K562 (cell line): ENCODE data around the gene ARHGDIA. TPM values are rescaled to one million over a fixed set of nuclear protein-coding genes. Genes with fewer than 3 reads are reported as not detected.

ENCODE experiments used
- ATAC-seq: fragments of 200-7000 bp; cut with Tn5 transposase; 3 replicates; pipeline ENCODE4 v1.9.1; 2020; ENCODE audit warnings: moderate library complexity
- BruUV-seq: library from RNA; stranded (reverse); fragments of 400-500 nt; replicated peaks from 2 replicates; lab custom pipeline; 2021; lab: Mats Ljungman, UMichigan
- CTCF ChIA-PET: fragments of 300-600 bp; formaldehyde crosslinking; extraction: SDS; loops from one replicate; lab custom pipeline; 2021; ENCODE audit warnings: low intra/inter-chr PET ratio; lab: Yijun Ruan, JAX
- POLR2A ChIA-PET: fragments of 300-600, 350-650 bp; sonication (Branson Sonifier 250); formaldehyde crosslinking; extraction: SDS; loops from one replicate; lab custom pipeline; 2021; ENCODE audit warnings: antibody characterized with exemption, inconsistent platforms; lab: Yijun Ruan, JAX
- DNase-seq, 4 experiments: peaks; one replicate each; pipeline versions ENCODE4 v3.0.0 to v3.0.0-alpha.2; 2011 to 2018; ENCODE audit warnings: low spot score in 3 of 4, mixed read lengths in 3 of 4; ENCODE audit errors: extremely low read depth in 1 of 4
- FAIRE-seq: peaks from 2 replicates; lab custom pipeline; 2011; peaks lifted over from hg19 to GRCh38; lab: Jason Lieb, UNC
- H2AFZ ChIP-seq: 2 replicates; pipeline ENCODE4 v1.6.0; 2011; ENCODE audit warnings: low read depth, low read length, control low read depth, inconsistent platforms
- H3K27ac ChIP-seq: fragments of 200-600 bp; 3 replicates; pipeline ENCODE4 v1.8.0; 2011; ENCODE audit warnings: low read depth, mild to moderate bottlenecking, control low read depth, inconsistent platforms, low read length, moderate library complexity, mixed read lengths; ENCODE audit errors: extremely low read depth
- H3K27me3 ChIP-seq, 2 experiments: fragments of 300-600 bp in 1 of 2; 2 replicates in 1 of 2; 3 replicates in 1 of 2; pipeline versions ENCODE4 v1.6.0 to v1.8.0; 2011; ENCODE audit warnings: inconsistent platforms in 2 of 2, low read length in 2 of 2, mild to moderate bottlenecking in 1 of 2, mixed read lengths in 1 of 2, moderate library complexity in 1 of 2; ENCODE audit not compliant: control insufficient read depth in 2 of 2, insufficient read depth in 2 of 2
- H3K36me3 ChIP-seq: fragments of 300-600 bp; 3 replicates; pipeline ENCODE4 v1.8.0; 2011; ENCODE audit warnings: mild to moderate bottlenecking, low read length, inconsistent platforms; ENCODE audit not compliant: control insufficient read depth, insufficient read depth
- H3K4me1 ChIP-seq, 2 experiments: fragments of 200-600 bp in 1 of 2; replicated peaks in 1 of 2; 2 replicates in 1 of 2; 3 replicates in 1 of 2; pipeline versions ENCODE4 v1.5.1 to v1.8.0; 2011; ENCODE audit warnings: inconsistent platforms in 2 of 2, low read length in 2 of 2, mild to moderate bottlenecking in 1 of 2, mixed read lengths in 1 of 2, moderate library complexity in 1 of 2; ENCODE audit not compliant: control insufficient read depth in 2 of 2, insufficient read depth in 2 of 2
- H3K4me2 ChIP-seq: 2 replicates; pipeline ENCODE4 v1.6.1; 2011; ENCODE audit warnings: low read length, control low read depth, inconsistent platforms, mixed read lengths; ENCODE audit not compliant: insufficient read depth
- H3K4me3 ChIP-seq: fragments of 200-600 bp; sonication (generic), shearing (Covaris generic); 2 replicates; pipeline ENCODE4 v1.5.1; 2016; ENCODE audit warnings: control low read depth, inconsistent platforms
- H3K79me2 ChIP-seq: fragments of 200-600 bp; 3 replicates; pipeline ENCODE4 v1.8.0; 2011; ENCODE audit warnings: low read length, inconsistent platforms; ENCODE audit not compliant: control insufficient read depth, insufficient read depth
- H3K9ac ChIP-seq, 2 experiments: 2 replicates each; pipeline versions ENCODE4 v1.6.0 to v1.6.1; 2011; ENCODE audit warnings: low read depth in 2 of 2, low read length in 2 of 2, control low read depth in 1 of 2, inconsistent platforms in 1 of 2, mild to moderate bottlenecking in 1 of 2, mixed read lengths in 1 of 2; ENCODE audit not compliant: insufficient read depth in 1 of 2
- H3K9me1 ChIP-seq: one replicate; pipeline ENCODE4 v1.6.0; 2011; ENCODE audit warnings: inconsistent platforms, mild to moderate bottlenecking, low read length, moderate library complexity; ENCODE audit not compliant: control insufficient read depth, insufficient read depth
- H3K9me3 ChIP-seq: replicated peaks from 2 replicates; pipeline ENCODE4 v1.5.1; 2011; ENCODE audit warnings: low read depth, low read length, inconsistent platforms; ENCODE audit not compliant: control insufficient read depth, insufficient read depth
- H4K20me1 ChIP-seq: replicated peaks from 2 replicates; pipeline ENCODE4 v1.6.1; 2011; ENCODE audit warnings: low read length, inconsistent platforms, mixed read lengths; ENCODE audit not compliant: control insufficient read depth, insufficient read depth
- CHCHD3 ChIP-seq: fragments of 250-450 bp; sonication (Bioruptor Pico); IDR thresholded peaks from 2 replicates; pipeline ENCODE4 v2.1.2; 2022; ENCODE audit warnings: mild to moderate bottlenecking
- GABPA ChIP-seq: fragments of 200-800 bp; sonication (Bioruptor generic); conservative IDR thresholded peaks from 2 replicates; pipeline ENCODE4 v1.6.1; 2016; ENCODE audit warnings: low read depth, missing genetic modification characterization, missing compliant biosample characterization
- MTA2 ChIP-seq: fragments of 450-650 bp; IDR thresholded peaks from 2 replicates; pipeline ENCODE4 v1.6.1; 2016; ENCODE audit warnings: low read depth
- NR2C1 ChIP-seq, 2 experiments: fragments of 450-650 bp; IDR thresholded peaks; 2 replicates each; pipeline ENCODE4 v1.6.1; 2017; ENCODE audit warnings: mild to moderate bottlenecking in 2 of 2, antibody characterized with exemption in 1 of 2, inconsistent platforms in 1 of 2, missing compliant biosample characterization in 1 of 2, missing genetic modification characterization in 1 of 2
- PCBP1 ChIP-seq: fragments of 200-400 bp; formaldehyde crosslinking; IDR thresholded peaks from 2 replicates; pipeline ENCODE4 v1.6.1; 2018; ENCODE audit warnings: mild to moderate bottlenecking, low read depth, low read length; ENCODE audit not compliant: poor library complexity, severe bottlenecking
- ZNF77 ChIP-seq: fragments of 250-450 bp; sonication (Bioruptor Pico); IDR thresholded peaks from 2 replicates; pipeline ENCODE4 v1.5.0; 2020
- WGBS: fragments of 100-300 bp; shearing (Covaris generic); methylation state at CpG from one replicate; pipeline ENCODE4 v1.1.6; 2016; ENCODE audit warnings: low coverage, mixed read lengths; ENCODE audit not compliant: insufficient coverage; ENCODE audit errors: missing lambda C conversion rate; 5-methylcytosine and 5-hydroxymethylcytosine counted together
- in situ Hi-C: fragments of 300-500 bp; cut with MboI; formaldehyde crosslinking; loops from 4 replicates; pipeline ENCODE4 v1.15.0; 2018; ENCODE audit warnings: inconsistent platforms, mixed read lengths
- intact Hi-C: fragments of 100-400 bp; cut with micrococcal nuclease; formaldehyde crosslinking; loops from 2 replicates; pipeline ENCODE4 v1.14.2; 2022
- polyA plus RNA-seq, 8 experiments: library from polyadenylated mRNA; depleted of rRNA in 4 of 8; stranded (reverse) in 5 of 8; unstranded in 3 of 8; fragments of >200 nt; fragmentation: Nextera tagmentation in 2 of 8; fragmentation: Illumina TruSeq in 1 of 8; extraction: Ambion mirVana in 2 of 8; extraction: Trizol in 1 of 8; gene quantifications; 2 replicates each; pipeline versions ENCODE4 v1.2.1 to v1.2.3, GENCODE V29; 2011 to 2014; ENCODE audit warnings: inconsistent platforms in 1 of 8, missing spikeins in 1 of 8
- total RNA-seq, 7 experiments: library from RNA; depleted of rRNA in 6 of 7; stranded (reverse); fragments of >200 nt in 6 of 7; fragmentation: Illumina TruSeq in 2 of 7; extraction: Trizol in 2 of 7; gene quantifications; 2 replicates each; pipeline versions ENCODE4 v1.2.1 to v1.2.3, GENCODE V29; 2011 to 2021; ENCODE audit warnings: low replicate concordance in 1 of 7
- TF ChIP-seq, protein P1 (sequence below): fragments of 450-650 bp; IDR thresholded peaks from 2 replicates; pipeline ENCODE4 v1.6.1; 2016; ENCODE audit warnings: mild to moderate bottlenecking
- TF ChIP-seq, protein P2 (sequence below): sonication (generic); formaldehyde crosslinking; IDR thresholded peaks from 2 replicates; pipeline ENCODE4 v1.8.1; 2023; ENCODE audit warnings: mild to moderate bottlenecking, missing genetic modification reagents, moderate library complexity

Gene ARHGDIA
- total and polyA plus RNA-seq, 9 of the 15 experiments (the other 6 are each of a cell fraction or from before 2014, with no cell fraction given), result 9.6 to 340 (median 97.6) TPM

DNA sequence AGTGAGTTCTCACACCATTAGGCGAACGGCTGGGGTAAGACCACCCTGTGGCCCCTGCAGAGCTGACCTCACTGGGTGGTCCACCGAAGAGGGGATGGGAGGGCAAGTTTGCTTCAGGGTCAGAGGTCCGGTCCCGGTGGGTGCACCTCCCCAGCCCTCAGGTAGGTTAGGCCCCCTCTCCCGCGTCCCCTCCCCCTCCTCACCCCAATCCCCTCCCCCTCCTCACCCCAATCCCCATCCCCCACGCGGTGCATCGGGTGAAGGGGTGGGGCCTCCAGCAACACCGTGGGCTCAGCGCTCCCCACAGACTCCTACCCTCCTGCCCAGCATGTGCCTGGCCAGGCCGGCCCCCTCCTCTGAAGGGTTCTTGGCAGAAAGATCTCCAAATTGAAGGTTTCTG lies 51.4 kb downstream of the ARHGDIA start:
- Histone ChIP-seq H3K9ac (no peak overlapping the region), H3K4me2 (no peak overlapping the region), H3K9me1 (no peaks in the 10 kb centered on the region), H4K20me1 (no peaks in the 10 kb centered on the region), H3K79me2 (no peaks in the 10 kb centered on the region), H3K27ac (no peak overlapping the region), H3K27me3 (no peaks in the 10 kb centered on the region)
- in situ Hi-C loops (no loop called here), intact Hi-C loops (loop anchor here (5.0 kb wide), 1 partner anchor 43 kb away; the partner anchor contains the start of gene P4HB)
- CTCF ChIA-PET, result no interaction called here
- no peak for FAIRE-seq
- DNase-seq, result no peak
- no peak for ATAC-seq
- no TSS peak for BruUV-seq
- TF ChIP-seq PCBP1 (peak; percentile 83), GABPA (no peak)
- TF ChIP-seq, all 486 proteins: peak for 1
- Histone ChIP-seq H3K9me3 (no peaks in the 10 kb centered on the region), H3K4me3 (no peak overlapping the region), H2AFZ (no peak overlapping the region), H3K4me1 (peaks cover 21 to 67% of the 10 kb centered on the region in 2 experiments), H3K36me3 (no peaks in the 10 kb centered on the region)
- POLR2A ChIA-PET, result no interaction called here
- 61% methylated on average over 4 of the region's 13 CpGs for WGBS

DNA sequence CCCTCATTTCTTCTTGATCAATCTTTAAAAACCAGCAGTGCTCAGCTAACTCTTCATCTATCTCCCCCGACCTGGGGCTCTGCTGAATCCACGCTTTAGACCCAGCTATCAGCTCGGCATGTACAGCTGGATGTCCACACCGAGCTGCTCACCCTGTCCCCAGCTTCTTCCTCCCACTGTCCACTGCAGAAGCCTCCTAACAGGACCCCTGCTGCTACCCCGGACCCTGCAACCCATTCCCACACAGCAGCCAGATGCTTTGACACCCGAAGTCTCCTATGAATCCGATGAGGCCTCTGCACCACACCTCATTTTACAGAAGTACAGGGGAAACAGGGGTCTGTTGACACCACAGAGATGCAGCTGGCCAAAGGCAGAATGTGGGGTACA lies 53.4 kb downstream of the ARHGDIA start:
- WGBS, result 29% methylated on average over 7 of the region's 7 CpGs
- FAIRE-seq (no peak), ATAC-seq (peak; percentile 3; the same call in 2 of the 3 replicates), DNase-seq (no peak)
- in situ Hi-C loops, result no loop called here
- no peaks in the 10 kb centered on the region for H3K9me3 ChIP-seq
- H4K20me1 ChIP-seq, result no peaks in the 10 kb centered on the region
- H3K4me1 ChIP-seq, result peaks cover 20 to 66% of the 10 kb centered on the region in 2 experiments
- H3K27ac ChIP-seq, result no peak overlapping the region
- H3K4me3 ChIP-seq, result no peak overlapping the region
- H3K4me2 ChIP-seq, result peak overlapping the region; percentile 21; the same call in 1 of the 2 replicates
- no peaks in the 10 kb centered on the region for H3K79me2 ChIP-seq
- ChIA-PET CTCF (no interaction called here), POLR2A (interaction anchor here (0.6 to 1.8 kb wide), 4 partner anchors 10 to 119 kb away, joined by 3 to 6 read pairs (median 4); partner anchors contain the start of gene PYCR1)
- intact Hi-C loops, result no loop called here
- peaks cover 2% of the 10 kb centered on the region for H3K9me1 ChIP-seq
- H3K9ac ChIP-seq, result peak overlapping the region in 1 of 2 experiments; percentile 74; a peak in 1 of 4 replicates
- BruUV-seq, result no TSS peak
- peak overlapping the region; percentile 68; the same call in 1 of the 2 replicates for H2AFZ ChIP-seq
- H3K27me3 ChIP-seq, result peaks cover 0 to 4% of the 10 kb centered on the region in 2 experiments; a peak in 2 of 5 replicates
- no peaks in the 10 kb centered on the region for H3K36me3 ChIP-seq
- no peak for TF ChIP-seq NR2C1 (IDR thresholded peaks at IDR 0.05)
- no peak for TF ChIP-seq NR2C1 (tag; IDR thresholded peaks at IDR 0.05)
- TF ChIP-seq, protein P1, sequence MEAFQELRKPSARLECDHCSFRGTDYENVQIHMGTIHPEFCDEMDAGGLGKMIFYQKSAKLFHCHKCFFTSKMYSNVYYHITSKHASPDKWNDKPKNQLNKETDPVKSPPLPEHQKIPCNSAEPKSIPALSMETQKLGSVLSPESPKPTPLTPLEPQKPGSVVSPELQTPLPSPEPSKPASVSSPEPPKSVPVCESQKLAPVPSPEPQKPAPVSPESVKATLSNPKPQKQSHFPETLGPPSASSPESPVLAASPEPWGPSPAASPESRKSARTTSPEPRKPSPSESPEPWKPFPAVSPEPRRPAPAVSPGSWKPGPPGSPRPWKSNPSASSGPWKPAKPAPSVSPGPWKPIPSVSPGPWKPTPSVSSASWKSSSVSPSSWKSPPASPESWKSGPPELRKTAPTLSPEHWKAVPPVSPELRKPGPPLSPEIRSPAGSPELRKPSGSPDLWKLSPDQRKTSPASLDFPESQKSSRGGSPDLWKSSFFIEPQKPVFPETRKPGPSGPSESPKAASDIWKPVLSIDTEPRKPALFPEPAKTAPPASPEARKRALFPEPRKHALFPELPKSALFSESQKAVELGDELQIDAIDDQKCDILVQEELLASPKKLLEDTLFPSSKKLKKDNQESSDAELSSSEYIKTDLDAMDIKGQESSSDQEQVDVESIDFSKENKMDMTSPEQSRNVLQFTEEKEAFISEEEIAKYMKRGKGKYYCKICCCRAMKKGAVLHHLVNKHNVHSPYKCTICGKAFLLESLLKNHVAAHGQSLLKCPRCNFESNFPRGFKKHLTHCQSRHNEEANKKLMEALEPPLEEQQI, result no peak
- no peak for TF ChIP-seq CHCHD3 (CRISPR knock-in tag)
- TF ChIP-seq ZNF77, result no peak
- TF ChIP-seq, protein P2, sequence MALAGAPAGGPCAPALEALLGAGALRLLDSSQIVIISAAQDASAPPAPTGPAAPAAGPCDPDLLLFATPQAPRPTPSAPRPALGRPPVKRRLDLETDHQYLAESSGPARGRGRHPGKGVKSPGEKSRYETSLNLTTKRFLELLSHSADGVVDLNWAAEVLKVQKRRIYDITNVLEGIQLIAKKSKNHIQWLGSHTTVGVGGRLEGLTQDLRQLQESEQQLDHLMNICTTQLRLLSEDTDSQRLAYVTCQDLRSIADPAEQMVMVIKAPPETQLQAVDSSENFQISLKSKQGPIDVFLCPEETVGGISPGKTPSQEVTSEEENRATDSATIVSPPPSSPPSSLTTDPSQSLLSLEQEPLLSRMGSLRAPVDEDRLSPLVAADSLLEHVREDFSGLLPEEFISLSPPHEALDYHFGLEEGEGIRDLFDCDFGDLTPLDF (CRISPR knock-in tag), result no peak
- no peak for TF ChIP-seq MTA2
